Iris pigment epithelial cell (primary cell): ENCODE results near the gene RAB4B.
"Not testable (repeated sequence)": the region's sequence is repeated elsewhere in the genome, so short reads cannot be mapped to it uniquely, and the experiment has no call there.

Experiments used
- DNase-seq: peaks from one replicate; pipeline ENCODE4 v3.0.0-alpha.2; 2011; ENCODE audit warnings: low read depth

RAB4B gene

GRCh38 chr19:40750874-40751537, 27.0 kb upstream of the RAB4B start, which contains the start of gene SNRPA:
TSS of gene SNRPA (plus strand) at chr19:40751203. CDS start at chr19:40751409, 206 bp downstream.
- peak; percentile 98 for DNase-seq

GRCh38 chr19:40752257-40752781, 25.7 kb upstream of the RAB4B start:
- no peak for DNase-seq

- peak; percentile 14 for DNase-seq
Observed at GRCh38 chr19:40754611-40755247, 23.3 kb upstream of the RAB4B start.

DNA sequence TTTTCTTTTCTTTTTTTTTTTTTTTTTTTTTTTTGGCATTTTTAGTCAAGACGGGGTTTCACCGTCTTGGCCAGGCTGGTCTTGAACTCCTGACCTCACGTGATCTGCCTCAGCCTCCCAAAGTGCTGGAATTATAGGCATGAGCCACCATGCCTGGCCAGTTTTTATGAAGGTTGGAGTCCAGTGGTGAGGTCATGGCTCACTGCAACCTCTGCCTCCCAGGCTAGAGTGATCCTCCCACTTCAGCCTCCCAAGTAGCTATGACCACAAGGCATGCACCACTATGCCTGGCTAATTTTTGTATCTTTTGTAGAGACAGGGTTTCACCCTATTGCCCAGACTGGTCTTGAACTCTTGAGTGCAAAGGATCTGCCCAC, 22.8 kb upstream of the RAB4B start:
- no peak for DNase-seq

- no peak for DNase-seq
Observed at GRCh38 chr19:40755791-40756190, 22.3 kb upstream of the RAB4B start.

- DNase-seq = no peak
Observed at GRCh38 chr19:40756502-40757110, 21.4 kb upstream of the RAB4B start.

DNA sequence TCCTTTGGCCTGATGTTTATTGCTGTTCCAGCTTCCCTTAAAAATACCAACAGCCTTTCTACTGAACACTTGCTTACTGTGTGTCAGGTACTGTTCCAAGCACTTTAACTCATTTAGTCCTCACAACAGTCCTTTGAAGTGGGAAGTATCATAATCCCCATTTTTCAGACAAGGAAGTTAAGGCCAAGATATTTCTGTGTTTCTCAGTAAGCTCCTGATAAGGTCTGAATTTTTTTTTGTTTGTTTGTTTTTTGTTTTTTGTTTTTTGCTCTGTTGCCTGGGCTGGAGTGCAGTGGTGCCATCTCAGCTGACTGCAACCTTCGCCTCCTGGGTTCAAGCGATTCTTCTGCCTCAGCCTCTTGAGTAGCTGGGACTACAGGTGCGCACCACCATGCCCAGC, 19.6 kb upstream of the RAB4B start:
- DNase-seq = no peak

GRCh38 chr19:40759352-40759751, 18.7 kb upstream of the RAB4B start:
- DNase-seq = no peak

DNA sequence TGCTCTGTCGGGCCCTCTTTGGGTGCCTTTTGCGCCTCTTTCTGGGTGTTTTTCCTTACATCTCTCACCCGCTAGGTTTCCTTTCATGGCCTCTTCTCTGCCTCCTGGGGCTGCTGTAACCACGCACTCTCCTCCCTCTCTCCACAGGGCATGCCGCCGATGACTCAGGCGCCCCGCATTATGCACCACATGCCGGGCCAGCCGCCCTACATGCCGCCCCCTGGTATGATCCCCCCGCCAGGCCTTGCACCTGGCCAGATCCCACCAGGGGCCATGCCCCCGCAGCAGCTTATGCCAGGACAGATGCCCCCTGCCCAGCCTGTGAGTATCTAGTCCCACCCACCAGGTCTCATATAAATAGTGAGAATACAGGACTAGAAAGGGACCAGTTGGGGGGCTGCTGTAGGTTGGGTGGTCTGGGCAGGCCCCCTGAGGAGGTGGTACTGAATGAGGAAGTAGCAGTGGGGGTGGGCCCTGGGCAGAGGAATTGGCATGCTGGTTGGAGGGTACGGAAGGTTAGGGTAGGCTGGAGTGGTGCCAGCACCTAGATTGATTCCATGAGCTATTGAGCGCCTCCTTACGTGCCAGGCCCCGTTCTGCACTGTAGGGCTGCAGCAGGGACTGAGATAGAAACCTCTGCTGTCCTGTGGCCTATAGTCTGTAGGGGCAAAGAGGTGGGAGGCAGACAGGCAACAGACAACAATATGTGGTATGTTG, 15.1 kb upstream of the RAB4B start:
- DNase-seq = no peak

DNA sequence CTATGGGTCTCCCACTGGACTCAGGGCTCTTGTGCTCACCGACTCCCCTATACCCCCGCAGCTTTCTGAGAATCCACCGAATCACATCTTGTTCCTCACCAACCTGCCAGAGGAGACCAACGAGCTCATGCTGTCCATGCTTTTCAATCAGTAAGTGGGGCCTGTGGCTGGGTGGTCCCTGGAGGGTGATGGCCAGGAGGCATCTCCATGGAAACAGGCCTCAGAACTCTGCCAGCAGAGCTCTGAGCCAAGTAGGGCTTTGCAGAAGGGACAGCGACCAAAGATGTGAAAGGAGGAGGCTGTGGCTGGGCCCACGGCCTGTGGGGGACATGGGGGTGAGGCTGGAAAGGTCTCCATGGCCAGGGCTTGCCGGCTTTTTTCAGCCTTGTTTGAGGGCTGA, 14.5 kb upstream of the RAB4B start:
- no peak for DNase-seq

GRCh38 chr19:40763963-40764362, 14.1 kb upstream of the RAB4B start:
- DNase-seq = no peak

DNA sequence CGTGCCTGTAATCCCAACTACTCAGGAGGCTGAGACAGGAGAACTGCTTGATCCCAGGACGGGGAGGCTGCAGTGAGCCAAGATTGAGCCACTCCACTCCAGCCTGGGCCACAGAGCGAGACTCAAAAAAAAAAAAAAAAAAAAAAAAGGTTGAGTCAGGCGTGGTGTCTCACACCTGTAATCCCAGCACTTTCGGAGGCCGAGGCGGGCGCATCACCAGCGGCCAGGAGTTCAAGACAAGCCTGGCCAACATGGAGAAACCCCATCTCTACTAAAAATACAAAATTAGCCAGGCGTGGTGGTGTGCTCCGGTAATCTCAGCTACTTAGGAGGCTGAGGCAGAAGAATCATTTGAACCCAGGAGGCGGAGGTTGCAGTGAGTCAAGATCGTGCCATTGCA, 11.7 kb upstream of the RAB4B start:
- not testable (repeated sequence) for DNase-seq

GRCh38 chr19:40768869-40769268, 9.2 kb upstream of the RAB4B start:
- DNase-seq = no peak

- DNase-seq = not testable (repeated sequence)
Observed at GRCh38 chr19:40771101-40771862, 6.8 kb upstream of the RAB4B start.

GRCh38 chr19:40774916-40775631, 3.0 kb upstream of the RAB4B start, which contains the start of gene MIA:
TSS of gene MIA (plus strand) at chr19:40775521. CDS start at chr19:40775543, 22 bp downstream.
- DNase-seq = no peak

GRCh38 chr19:40775632-40776022, 2.4 kb upstream of the RAB4B start:
- no peak for DNase-seq

DNA sequence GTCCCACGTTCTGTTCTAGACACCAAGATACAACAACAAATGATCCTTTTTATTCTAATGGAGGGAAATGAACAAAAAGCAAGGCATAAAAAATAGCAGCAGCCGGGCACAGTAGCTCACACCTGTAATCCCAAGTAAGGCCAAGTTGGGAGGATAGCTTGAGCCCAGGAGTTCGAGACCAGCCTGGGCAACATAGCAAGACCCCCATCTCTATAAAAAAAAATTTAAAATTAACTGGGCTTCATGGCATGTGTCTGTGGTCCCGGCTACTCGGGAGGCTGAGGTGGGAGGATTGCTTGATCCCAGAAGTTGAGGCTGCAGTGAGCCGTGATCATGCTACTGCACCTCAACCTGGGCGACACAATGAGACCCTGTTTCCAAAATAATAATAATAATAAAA, 1.7 kb upstream of the RAB4B start:
- no peak for DNase-seq

- peak; percentile 92 for DNase-seq
Observed at GRCh38 chr19:40776932-40777644, 959 bp upstream of the RAB4B start.

- no peak for DNase-seq
Observed at GRCh38 chr19:40777645-40777936, 456 bp upstream of the RAB4B start.

DNA sequence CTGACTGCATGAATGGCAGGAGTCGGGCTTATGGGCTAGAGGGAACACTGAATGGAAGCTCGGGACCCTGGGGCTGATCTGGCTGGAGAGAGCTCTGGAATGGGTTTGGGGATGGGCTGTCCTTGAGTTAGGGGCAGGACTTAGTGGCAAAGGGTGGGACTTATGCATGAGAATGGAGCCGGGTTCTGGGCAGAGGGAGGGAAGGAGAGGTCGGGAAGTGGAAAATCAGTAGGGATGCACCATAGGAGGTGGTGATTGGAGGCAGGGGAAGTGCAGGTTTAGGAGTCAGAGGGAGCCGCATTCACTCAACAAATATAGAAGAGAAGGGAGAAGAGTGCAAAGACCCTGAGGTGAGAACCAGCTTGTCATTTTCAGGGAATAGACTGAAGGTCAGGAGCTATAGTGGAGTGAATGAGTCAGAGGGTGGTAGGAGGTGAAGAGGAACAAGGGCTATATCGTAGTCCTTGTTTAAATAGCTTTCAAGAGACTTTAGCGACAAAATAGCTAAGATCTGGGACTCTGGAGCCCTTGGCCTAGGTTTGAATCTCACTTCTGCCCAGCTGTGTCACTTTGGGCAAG, 748 bp downstream of the RAB4B start:
- peak; percentile 63 for DNase-seq
